Thymus (tissue), 11 donors: ENCODE results near the gene ADIPOR2. TPM values are rescaled to one million over a fixed set of nuclear protein-coding genes. Genes with fewer than 3 reads are reported as not detected.
"Not testable (repeated sequence)": the region's sequence is repeated elsewhere in the genome, so short reads cannot be mapped to it uniquely, and the experiment has no call there.

Source experiments
- DNase-seq, 9 donors: peaks; one replicate each; pipeline ENCODE4 v3.0.0-alpha.2; 2013; ENCODE audit warnings: low spot score in 9 of 9, low read depth in 6 of 9, missing footprints in 1 of 9
- H3K27ac ChIP-seq, 2 donors: one replicate each; pipeline ENCODE4 v1.5.1; 2013; ENCODE audit warnings: control low read depth in 1 of 2, low read depth in 1 of 2, low read length in 1 of 2, mild to moderate bottlenecking in 1 of 2, moderate library complexity in 1 of 2
- H3K27me3 ChIP-seq, 2 donors: one replicate each; pipeline ENCODE4 v1.5.1; 2013; ENCODE audit warnings: low read length in 1 of 2; ENCODE audit not compliant: control insufficient read depth in 2 of 2, insufficient read depth in 1 of 2
- H3K36me3 ChIP-seq, 2 donors: one replicate each; pipeline ENCODE4 v1.5.1; 2013; ENCODE audit warnings: low read length in 1 of 2, mild to moderate bottlenecking in 1 of 2, moderate library complexity in 1 of 2; ENCODE audit not compliant: control insufficient read depth in 2 of 2, insufficient read depth in 2 of 2
- H3K4me1 ChIP-seq, 2 donors: one replicate each; pipeline ENCODE4 v1.5.1; 2013; ENCODE audit warnings: low read length in 2 of 2; ENCODE audit not compliant: control insufficient read depth in 2 of 2, insufficient read depth in 2 of 2
- H3K4me3 ChIP-seq, 2 donors: one replicate each; pipeline ENCODE4 v1.5.1; 2013; ENCODE audit warnings: low read length in 2 of 2, control low read depth in 1 of 2, mild to moderate bottlenecking in 1 of 2
- H3K9me3 ChIP-seq, 2 donors: one replicate each; pipeline ENCODE4 v1.5.1; 2013; ENCODE audit warnings: low read length in 1 of 2, mild to moderate bottlenecking in 1 of 2; ENCODE audit not compliant: control insufficient read depth in 2 of 2, insufficient read depth in 1 of 2
- WGBS: extraction: QIAGEN DNeasy Blood & Tissue Kit; methylation state at CpG from one replicate; pipeline ENCODE4 v1.1.7; 2013; 5-methylcytosine and 5-hydroxymethylcytosine counted together
- polyA plus RNA-seq: library from polyadenylated mRNA; stranded (reverse); fragments of 200-250 nt; gene quantifications from one replicate; pipeline ENCODE4 v1.2.3, GENCODE V29; 2013
- total RNA-seq: library from RNA; stranded (reverse); fragments of 120-200 nt; gene quantifications from one replicate; pipeline ENCODE4 v1.2.4, GENCODE V29; 2013
- donor health status: healthy.

Gene ADIPOR2
- total and polyA plus RNA-seq, 2 donors, result 17.6 to 25.6 TPM

DNA sequence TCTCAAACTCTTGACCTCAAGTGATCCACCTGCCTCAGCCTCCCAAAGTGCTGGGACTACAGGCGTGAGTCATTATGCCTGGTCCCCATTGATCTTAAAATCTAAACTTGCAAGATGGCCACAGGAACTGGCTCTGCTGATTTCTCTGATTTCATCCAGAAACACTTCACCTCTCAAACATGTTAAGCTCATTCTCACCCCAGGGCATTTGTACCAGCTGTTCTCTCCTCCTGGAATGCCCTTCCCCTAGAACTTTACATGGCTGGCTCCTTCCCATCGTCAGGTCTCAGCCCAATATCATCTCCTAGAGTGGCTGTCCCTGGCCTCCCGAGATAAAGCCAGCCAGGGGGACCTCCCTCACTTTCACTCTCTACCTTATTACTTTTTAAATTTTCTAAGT is 124.2 kb downstream of the ADIPOR2 start:
- Histone ChIP-seq H3K27me3 (peaks cover 8 to 16% of the 10 kb centered on the region in 2 donors), H3K36me3 (no peaks in the 10 kb centered on the region), H3K4me1 (peaks cover 0 to 20% of the 10 kb centered on the region in 2 donors), H3K27ac (no peak overlapping the region), H3K4me3 (no peak overlapping the region), H3K9me3 (no peaks in the 10 kb centered on the region)
- 91% methylated on average over 3 of the region's 3 CpGs for WGBS
- DNase-seq, result no peak

- peaks cover 0 to 15% of the 10 kb centered on the region in 2 donors for H3K4me1 ChIP-seq
- no peak for DNase-seq
- peaks cover 18 to 25% of the 10 kb centered on the region in 2 donors for H3K27me3 ChIP-seq
- WGBS, result 85% methylated on average over 21 of the region's 21 CpGs
- H3K4me3 ChIP-seq, result no peak overlapping the region
- H3K9me3 ChIP-seq, result no peaks in the 10 kb centered on the region
- H3K36me3 ChIP-seq, result no peaks in the 10 kb centered on the region
- H3K27ac ChIP-seq, result no peak overlapping the region
Observed at GRCh38 chr12:1815814-1816729, 125.2 kb downstream of the ADIPOR2 start.

DNA sequence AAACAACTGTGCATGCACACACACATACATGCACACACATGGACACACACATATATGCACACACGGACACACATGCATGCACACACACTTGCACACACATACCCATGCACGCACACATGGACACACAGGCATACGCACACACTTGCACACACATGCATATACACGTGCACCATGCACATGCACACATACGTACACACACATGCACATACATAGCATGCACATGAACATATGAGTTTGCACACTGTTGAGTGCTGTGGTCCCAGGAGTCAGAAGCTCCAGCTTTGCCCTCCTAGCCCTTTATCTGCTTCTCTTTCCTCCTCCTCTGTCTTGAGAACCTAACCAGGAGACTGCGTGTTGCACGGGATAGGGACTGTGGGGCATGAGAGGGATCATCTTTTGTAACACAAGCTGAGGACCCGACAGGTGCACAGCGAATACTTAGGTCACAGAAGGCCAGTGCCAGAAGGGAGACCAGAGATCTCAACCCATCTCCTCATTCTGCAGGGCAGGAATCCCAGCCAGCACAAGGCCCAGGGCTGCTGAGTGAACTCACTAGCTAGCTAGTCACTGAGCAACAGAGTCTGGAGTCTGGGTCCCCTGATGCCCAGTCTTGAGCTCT is 126.0 kb downstream of the ADIPOR2 start:
- Histone ChIP-seq H3K27ac (no peak overlapping the region), H3K4me3 (no peak overlapping the region), H3K27me3 (peaks cover 24 to 33% of the 10 kb centered on the region in 2 donors), H3K36me3 (no peaks in the 10 kb centered on the region), H3K9me3 (no peaks in the 10 kb centered on the region), H3K4me1 (peaks cover 0 to 8% of the 10 kb centered on the region in 2 donors)
- DNase-seq, result no peak
- 96% methylated on average over 9 of the region's 9 CpGs for WGBS

GRCh38 chr12:1817928-1818327 is 127.1 kb downstream of the ADIPOR2 start:
- H3K9me3 ChIP-seq, H3K36me3 ChIP-seq, H3K27ac ChIP-seq, H3K4me3 ChIP-seq, DNase-seq, H3K4me1 ChIP-seq: not testable (repeated sequence)
- 96% methylated on average over 28 of the region's 28 CpGs for WGBS
- H3K27me3 ChIP-seq, result peaks cover 27 to 44% of the 10 kb centered on the region in 2 donors

GRCh38 chr12:1819050-1819449 is 128.2 kb downstream of the ADIPOR2 start:
- Histone ChIP-seq H3K27me3 (peaks cover 28 to 51% of the 10 kb centered on the region in 2 donors), H3K4me1 (peaks cover 0 to 3% of the 10 kb centered on the region in 2 donors), H3K9me3 (no peaks in the 10 kb centered on the region), H3K27ac (no peak overlapping the region), H3K4me3 (no peak overlapping the region), H3K36me3 (no peaks in the 10 kb centered on the region)
- DNase-seq, result no peak
- 84% methylated on average over 9 of the region's 9 CpGs for WGBS

DNA sequence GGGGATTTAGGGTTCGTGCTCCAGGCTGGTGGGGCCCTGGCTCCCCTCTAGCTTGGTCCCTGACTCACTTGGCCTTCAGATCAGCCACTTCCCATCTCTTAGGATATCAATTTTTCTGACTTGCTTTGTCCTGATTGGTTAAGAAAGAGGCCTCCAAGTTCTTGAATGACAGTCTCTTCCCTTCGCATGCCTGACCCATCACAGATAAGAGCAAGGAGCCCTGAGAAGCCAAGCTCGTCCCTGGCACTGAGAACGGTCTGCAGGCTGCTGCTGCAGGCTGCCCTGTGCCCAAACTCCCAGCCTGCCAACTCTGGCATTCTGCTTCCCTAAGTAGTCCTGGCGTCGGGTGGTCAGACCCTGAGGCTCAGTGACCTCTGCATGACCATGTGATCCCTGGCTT is 128.7 kb downstream of the ADIPOR2 start:
- H3K27ac ChIP-seq, result no peak overlapping the region

DNA sequence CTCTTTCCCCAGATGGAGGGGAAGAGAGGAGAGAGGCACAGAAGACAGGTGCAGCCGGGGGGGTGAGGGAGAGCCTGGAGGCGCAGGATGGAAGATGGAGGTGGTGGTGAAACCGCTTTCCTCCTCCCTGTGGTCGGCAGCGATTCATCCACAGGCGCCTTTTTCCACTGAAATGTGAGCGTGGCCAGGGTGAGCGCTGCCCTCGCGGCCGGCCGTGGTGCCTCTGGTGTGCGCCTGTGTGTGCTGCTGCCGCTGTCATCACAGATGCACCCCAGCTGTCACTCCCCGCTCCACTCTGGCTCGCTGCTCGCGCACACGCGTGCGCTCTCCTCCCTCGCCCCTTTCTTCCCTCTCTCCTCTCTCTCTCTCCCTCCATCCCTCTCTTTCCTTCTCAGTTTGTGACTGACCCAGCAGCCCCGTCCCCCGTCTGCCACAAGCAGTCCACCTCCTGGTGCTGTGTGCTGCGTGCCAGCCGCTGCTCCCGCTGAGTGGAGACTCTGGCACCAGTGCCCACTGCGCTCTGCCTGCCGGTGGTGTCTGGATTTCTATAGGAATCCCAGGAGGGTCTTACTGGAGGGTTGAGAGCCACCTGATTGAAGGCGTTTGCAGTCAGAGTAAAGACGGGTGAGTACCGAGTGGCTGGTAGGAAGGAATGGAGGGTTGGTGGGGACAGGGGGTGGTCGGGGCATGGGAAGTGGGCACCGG is 129.5 kb downstream of the ADIPOR2 start, which contains the start of gene LRTM2:
TSS of gene LRTM2 (plus strand) at position 375 of the 705 bp plus-strand sequence. CDS start 7,584 bp downstream, outside the sequence.
- DNase-seq, result no peak
- WGBS, result 16% methylated on average over 34 of the region's 34 CpGs
- H3K27me3 ChIP-seq, result peaks cover 28 to 53% of the 10 kb centered on the region in 2 donors
- H3K4me3 ChIP-seq, result no peak within 1 kb of the TSS
- no peaks in the 10 kb centered on the region for H3K9me3 ChIP-seq
- H3K36me3 ChIP-seq, result no peaks in the 10 kb centered on the region
- H3K27ac ChIP-seq, result no peak within 1 kb of the TSS
- H3K4me1 ChIP-seq, result peaks cover 0 to 3% of the 10 kb centered on the region in 2 donors

More for the DNA sequence above, 128.7 kb downstream of the ADIPOR2 start:
- no peak for DNase-seq
- H3K4me1 ChIP-seq, result peaks cover 0 to 3% of the 10 kb centered on the region in 2 donors
- peaks cover 28 to 53% of the 10 kb centered on the region in 2 donors for H3K27me3 ChIP-seq
- H3K9me3 ChIP-seq, result no peaks in the 10 kb centered on the region
- no peak overlapping the region for H3K4me3 ChIP-seq
- no peaks in the 10 kb centered on the region for H3K36me3 ChIP-seq
- WGBS, result 70% methylated on average over 6 of the region's 6 CpGs

GRCh38 chr12:1820896-1821291 is 130.0 kb downstream of the ADIPOR2 start:
- no peak overlapping the region for H3K27ac ChIP-seq
- H3K27me3 ChIP-seq, result peaks cover 28 to 53% of the 10 kb centered on the region in 2 donors
- no peak for DNase-seq
- peaks cover 0 to 3% of the 10 kb centered on the region in 2 donors for H3K4me1 ChIP-seq
- WGBS, result 81% methylated on average over 11 of the region's 11 CpGs
- H3K9me3 ChIP-seq, result no peaks in the 10 kb centered on the region
- H3K36me3 ChIP-seq, result no peaks in the 10 kb centered on the region
- no peak overlapping the region for H3K4me3 ChIP-seq
